Mucosa of rectum (tissue), 2 donors: Measurements from ENCODE around the gene UBE2L6.

Experiments used
- H3K27ac ChIP-seq, 2 donors: one replicate each; pipeline ENCODE4 v1.7.0; 2013; ENCODE audit warnings: inconsistent platforms in 2 of 2, low read depth in 2 of 2, low read length in 2 of 2
- H3K27me3 ChIP-seq, 2 donors: one replicate each; pipeline ENCODE4 v1.7.0; 2013; ENCODE audit warnings: low read length in 2 of 2; ENCODE audit not compliant: control insufficient read depth in 2 of 2, insufficient read depth in 2 of 2
- H3K36me3 ChIP-seq, 2 donors: one replicate each; pipeline ENCODE4 v1.7.0; 2013; ENCODE audit warnings: low read length in 2 of 2; ENCODE audit not compliant: control insufficient read depth in 2 of 2, insufficient read depth in 2 of 2
- H3K4me1 ChIP-seq, 2 donors: one replicate each; pipeline ENCODE4 v1.7.0; 2013; ENCODE audit warnings: low read length in 2 of 2, mild to moderate bottlenecking in 1 of 2; ENCODE audit not compliant: control insufficient read depth in 2 of 2, insufficient read depth in 2 of 2
- H3K4me3 ChIP-seq, 2 donors: one replicate each; pipeline ENCODE4 v1.7.0; 2013; ENCODE audit warnings: low read length in 2 of 2
- H3K9ac ChIP-seq, 2 donors: one replicate each; pipeline ENCODE4 v1.7.0; 2013; ENCODE audit warnings: low read length in 2 of 2, low read depth in 1 of 2, mild to moderate bottlenecking in 1 of 2
- H3K9me3 ChIP-seq, 2 donors: one replicate each; pipeline ENCODE4 v1.7.0; 2013; ENCODE audit warnings: low read length in 2 of 2; ENCODE audit not compliant: control insufficient read depth in 2 of 2
- donor health status: healthy.
- donor health status: Normal muscosa, but diverticular disease.

Gene UBE2L6

DNA sequence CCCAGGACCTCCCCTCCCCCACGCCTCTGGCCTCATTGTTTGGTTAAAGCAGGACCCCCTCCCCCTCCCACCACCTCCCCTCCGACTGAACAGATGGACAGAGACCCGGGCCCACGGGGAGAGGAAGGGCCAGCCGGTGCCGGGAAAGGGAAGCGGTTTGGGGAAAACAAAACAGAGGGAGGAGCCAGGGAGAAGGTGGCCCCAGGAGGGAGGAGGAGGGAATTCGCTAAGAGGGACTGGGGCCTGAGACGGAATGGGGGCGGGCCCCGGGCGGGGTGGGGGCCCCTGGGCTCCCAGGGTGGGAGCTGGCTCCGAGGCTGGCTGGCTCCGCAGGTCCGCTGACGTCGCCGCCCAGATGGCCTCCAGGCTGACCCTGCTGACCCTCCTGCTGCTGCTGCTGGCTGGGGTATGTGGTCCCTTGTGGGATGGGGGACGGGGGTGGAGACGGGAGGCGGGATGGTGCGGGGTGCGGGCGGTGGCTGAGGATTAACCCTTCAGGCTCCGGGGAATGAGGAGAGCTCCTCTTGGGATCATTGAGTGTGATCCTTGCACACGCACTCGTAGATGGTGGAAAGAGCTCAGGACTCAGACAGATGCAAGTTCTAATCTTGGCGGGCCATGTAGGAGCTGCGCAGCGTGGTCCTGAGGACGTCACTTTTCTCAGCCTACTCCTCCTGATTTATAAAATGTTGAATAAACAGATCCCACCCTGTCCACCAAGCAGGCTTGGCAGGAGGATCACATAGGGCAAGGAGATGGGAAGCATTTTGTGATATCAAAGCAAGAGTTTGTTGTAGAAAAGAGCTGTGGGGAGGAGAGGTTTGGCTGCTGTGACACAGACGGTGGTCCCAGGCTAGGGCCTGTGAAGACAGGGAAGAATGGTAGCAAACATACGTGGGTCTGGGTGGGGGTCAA, 30.7 kb upstream of the UBE2L6 start:
- peak overlapping the region; percentile 60 to 63 for H3K4me3 ChIP-seq

GRCh38 chr11:57597461-57597915, 30.0 kb upstream of the UBE2L6 start, which contains the start of gene SERPING1:
SERPING1 (plus strand) TSS chr11:57597685; CDS start chr11:57598271, 586 bp downstream.
- no peaks in the 10 kb centered on the region for H3K36me3 ChIP-seq
- H3K4me1 ChIP-seq = no peaks in the 10 kb centered on the region
- peaks cover 7 to 8% of the 10 kb centered on the region in 2 donors for H3K27me3 ChIP-seq
- peak within 1 kb of the TSS; percentile 41 to 58 for H3K9ac ChIP-seq
- peak within 1 kb of the TSS; percentile 63 to 75 for H3K27ac ChIP-seq
- peak within 1 kb of the TSS; percentile 60 to 63 for H3K4me3 ChIP-seq
- no peaks in the 10 kb centered on the region for H3K9me3 ChIP-seq

More for the DNA sequence above, 30.7 kb upstream of the UBE2L6 start:
- Histone ChIP-seq H3K27ac (peak overlapping the region; percentile 63 to 75), H3K36me3 (no peaks in the 10 kb centered on the region), H3K9ac (peak overlapping the region; percentile 9 to 58), H3K27me3 (peaks cover 7 to 8% of the 10 kb centered on the region in 2 donors), H3K4me1 (no peaks in the 10 kb centered on the region), H3K9me3 (no peaks in the 10 kb centered on the region)

GRCh38 chr11:57596266-57596885, 28.9 kb upstream of the UBE2L6 start:
- Histone ChIP-seq H3K9me3 (no peaks in the 10 kb centered on the region), H3K4me1 (no peaks in the 10 kb centered on the region), H3K9ac (no peak overlapping the region), H3K27ac (no peak overlapping the region), H3K4me3 (no peak overlapping the region), H3K36me3 (no peaks in the 10 kb centered on the region), H3K27me3 (peaks cover 7 to 8% of the 10 kb centered on the region in 2 donors)

- Histone ChIP-seq H3K9me3 (no peaks in the 10 kb centered on the region), H3K36me3 (no peaks in the 10 kb centered on the region), H3K9ac (no peak overlapping the region), H3K4me3 (no peak overlapping the region), H3K27me3 (no peaks in the 10 kb centered on the region), H3K27ac (no peak overlapping the region), H3K4me1 (no peaks in the 10 kb centered on the region)
These were observed 20.7 kb upstream of the UBE2L6 start for GRCh38 chr11:57588046-57588710.

GRCh38 chr11:57586711-57587245, 19.3 kb upstream of the UBE2L6 start:
- H3K4me3 ChIP-seq = no peak overlapping the region
- no peaks in the 10 kb centered on the region for H3K27me3 ChIP-seq
- no peaks in the 10 kb centered on the region for H3K9me3 ChIP-seq
- no peaks in the 10 kb centered on the region for H3K36me3 ChIP-seq
- H3K27ac ChIP-seq = no peak overlapping the region
- no peak overlapping the region for H3K9ac ChIP-seq
- no peaks in the 10 kb centered on the region for H3K4me1 ChIP-seq

- no peaks in the 10 kb centered on the region for H3K9me3 ChIP-seq
- H3K36me3 ChIP-seq = no peaks in the 10 kb centered on the region
- H3K9ac ChIP-seq = no peak overlapping the region
- H3K27me3 ChIP-seq = no peaks in the 10 kb centered on the region
- H3K4me1 ChIP-seq = no peaks in the 10 kb centered on the region
- H3K27ac ChIP-seq = no peak overlapping the region
- no peak overlapping the region for H3K4me3 ChIP-seq
These were observed 17.8 kb upstream of the UBE2L6 start for GRCh38 chr11:57585301-57585700.

GRCh38 chr11:57584341-57584740, 16.9 kb upstream of the UBE2L6 start:
- Histone ChIP-seq H3K4me1 (no peaks in the 10 kb centered on the region), H3K36me3 (no peaks in the 10 kb centered on the region), H3K4me3 (no peak overlapping the region), H3K9me3 (no peaks in the 10 kb centered on the region), H3K27ac (no peak overlapping the region), H3K27me3 (no peaks in the 10 kb centered on the region), H3K9ac (no peak overlapping the region)

DNA sequence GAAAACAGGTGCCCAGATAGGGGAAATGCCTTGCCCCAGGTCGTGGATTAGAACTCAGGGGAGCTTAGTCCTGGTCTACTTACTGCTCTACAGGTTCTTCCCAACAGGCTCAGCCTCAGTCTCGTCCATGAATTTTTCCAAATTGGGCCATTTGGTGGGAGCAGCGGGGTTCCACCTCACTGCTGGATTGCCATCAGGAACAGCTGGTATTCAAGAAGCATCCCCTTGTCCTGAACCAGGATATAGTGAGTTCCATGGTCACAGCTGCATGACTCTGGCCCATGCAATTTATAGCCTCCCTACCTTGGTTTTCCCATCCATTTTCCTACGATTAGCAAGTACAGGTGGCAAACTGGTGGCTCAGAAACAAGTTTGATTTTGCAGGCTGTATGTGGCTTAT, 6.6 kb upstream of the UBE2L6 start:
- H3K9ac ChIP-seq = no peak overlapping the region
- H3K36me3 ChIP-seq = no peaks in the 10 kb centered on the region
- no peaks in the 10 kb centered on the region for H3K9me3 ChIP-seq
- no peaks in the 10 kb centered on the region for H3K4me1 ChIP-seq
- no peak overlapping the region for H3K27ac ChIP-seq
- no peak overlapping the region for H3K4me3 ChIP-seq
- no peaks in the 10 kb centered on the region for H3K27me3 ChIP-seq

DNA sequence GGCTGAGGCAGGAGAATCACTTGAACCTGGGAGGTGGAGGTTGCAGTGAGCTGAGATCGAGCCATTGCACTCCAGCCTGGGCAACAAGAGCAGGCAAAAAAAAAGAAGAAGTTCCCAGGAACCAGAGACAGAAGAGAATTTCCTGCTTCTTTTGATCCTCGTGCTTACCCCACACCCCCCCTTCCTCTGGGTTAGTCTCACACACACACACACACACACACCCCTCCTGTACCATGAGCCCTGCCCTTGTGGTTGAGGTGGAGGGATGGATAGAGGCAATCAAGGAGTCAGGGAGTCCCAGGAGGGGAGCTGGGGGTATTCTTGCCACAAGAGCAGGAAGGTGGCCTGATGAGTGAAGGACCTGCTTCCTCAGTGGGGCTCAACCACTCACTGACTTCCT, 4.1 kb upstream of the UBE2L6 start:
- Histone ChIP-seq H3K9ac (no peak overlapping the region), H3K36me3 (no peaks in the 10 kb centered on the region), H3K27ac (no peak overlapping the region), H3K9me3 (no peaks in the 10 kb centered on the region), H3K4me3 (no peak overlapping the region), H3K27me3 (no peaks in the 10 kb centered on the region), H3K4me1 (peaks cover 0 to 2% of the 10 kb centered on the region in 2 donors)
